ENCODE data around the gene PALM2AKAP2. TPM values are rescaled to one million over a fixed set of nuclear protein-coding genes. Genes with fewer than 3 reads are reported as not detected.

Gene PALM2AKAP2
- total RNA-seq, 1 donor from 2014 or later, result not detected

DNA sequence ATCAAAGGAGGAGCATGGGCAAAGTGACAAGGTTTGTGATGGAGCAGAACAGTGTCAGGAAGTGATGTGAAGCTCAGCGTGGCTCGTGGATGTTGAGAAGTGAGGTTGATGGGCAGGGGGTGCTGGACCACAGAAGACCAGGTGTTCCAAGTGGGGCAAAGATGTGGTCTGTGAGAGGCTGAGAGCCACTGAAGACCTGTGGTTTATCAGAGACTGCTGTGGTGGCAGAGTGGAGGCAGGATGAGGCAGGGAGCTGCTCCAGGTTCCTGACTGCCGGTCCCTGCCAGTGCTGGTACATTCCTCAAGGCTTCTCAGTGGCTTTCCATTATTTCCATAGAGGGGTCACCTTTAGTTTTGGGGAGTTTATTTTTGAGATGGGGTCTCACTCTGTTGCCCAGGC lies 19.1 kb downstream of the PALM2AKAP2 start:
- TF ChIP-seq, protein P1, sequence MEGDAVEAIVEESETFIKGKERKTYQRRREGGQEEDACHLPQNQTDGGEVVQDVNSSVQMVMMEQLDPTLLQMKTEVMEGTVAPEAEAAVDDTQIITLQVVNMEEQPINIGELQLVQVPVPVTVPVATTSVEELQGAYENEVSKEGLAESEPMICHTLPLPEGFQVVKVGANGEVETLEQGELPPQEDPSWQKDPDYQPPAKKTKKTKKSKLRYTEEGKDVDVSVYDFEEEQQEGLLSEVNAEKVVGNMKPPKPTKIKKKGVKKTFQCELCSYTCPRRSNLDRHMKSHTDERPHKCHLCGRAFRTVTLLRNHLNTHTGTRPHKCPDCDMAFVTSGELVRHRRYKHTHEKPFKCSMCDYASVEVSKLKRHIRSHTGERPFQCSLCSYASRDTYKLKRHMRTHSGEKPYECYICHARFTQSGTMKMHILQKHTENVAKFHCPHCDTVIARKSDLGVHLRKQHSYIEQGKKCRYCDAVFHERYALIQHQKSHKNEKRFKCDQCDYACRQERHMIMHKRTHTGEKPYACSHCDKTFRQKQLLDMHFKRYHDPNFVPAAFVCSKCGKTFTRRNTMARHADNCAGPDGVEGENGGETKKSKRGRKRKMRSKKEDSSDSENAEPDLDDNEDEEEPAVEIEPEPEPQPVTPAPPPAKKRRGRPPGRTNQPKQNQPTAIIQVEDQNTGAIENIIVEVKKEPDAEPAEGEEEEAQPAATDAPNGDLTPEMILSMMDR (IDR thresholded peaks at IDR 0.05), result no peak
- intact Hi-C loops (cut with micrococcal nuclease), result no loop called here
- no peak for ATAC-seq (ENCODE audit: low read depth)
- Mint-ChIP-seq H3K36me3 (ENCODE audit: low read depth) (no peaks in the 10 kb centered on the region), H3K4me1 (no peaks in the 10 kb centered on the region), H3K4me3 (no peak overlapping the region), H3K9me3 (no peaks in the 10 kb centered on the region), H3K27me3 (peaks cover 11% of the 10 kb centered on the region), H3K27ac (no peak overlapping the region)
- no peak for DNase-seq
- POLR2A ChIA-PET, result no interaction called here
- CTCF ChIA-PET, result no interaction called here

- H3K4me1 Mint-ChIP-seq, result no peaks in the 10 kb centered on the region
- POLR2A ChIA-PET, result no interaction called here
- TF ChIP-seq, protein P1 (IDR thresholded peaks at IDR 0.05), result no peak
- no peaks in the 10 kb centered on the region for H3K36me3 Mint-ChIP-seq (ENCODE audit: low read depth)
- no peak overlapping the region for H3K27ac Mint-ChIP-seq
- CTCF ChIA-PET, result no interaction called here
- peaks cover 11% of the 10 kb centered on the region for H3K27me3 Mint-ChIP-seq
- intact Hi-C loops (cut with micrococcal nuclease), result no loop called here
- ATAC-seq (ENCODE audit: low read depth) (no peak), DNase-seq (no peak)
- no peaks in the 10 kb centered on the region for H3K9me3 Mint-ChIP-seq
- no peak overlapping the region for H3K4me3 Mint-ChIP-seq
These were observed 19.8 kb downstream of the PALM2AKAP2 start for GRCh38 chr9:109799792-109800191.

GRCh38 chr9:109801484-109801883 lies 21.5 kb downstream of the PALM2AKAP2 start:
- peaks cover 12% of the 10 kb centered on the region for H3K27me3 Mint-ChIP-seq
- intact Hi-C loops (cut with micrococcal nuclease), result no loop called here
- TF ChIP-seq, protein P1 (IDR thresholded peaks at IDR 0.05), result no peak
- ATAC-seq (ENCODE audit: low read depth) (no peak), DNase-seq (no peak)
- ChIA-PET POLR2A (no interaction called here), CTCF (no interaction called here)
- no peak overlapping the region for H3K4me3 Mint-ChIP-seq
- H3K4me1 Mint-ChIP-seq, result no peaks in the 10 kb centered on the region
- H3K27ac Mint-ChIP-seq, result no peak overlapping the region
- no peaks in the 10 kb centered on the region for H3K36me3 Mint-ChIP-seq (ENCODE audit: low read depth)
- no peaks in the 10 kb centered on the region for H3K9me3 Mint-ChIP-seq

- TF ChIP-seq, protein P1 (IDR thresholded peaks at IDR 0.05), result no peak
- Mint-ChIP-seq H3K27me3 (peaks cover 12% of the 10 kb centered on the region), H3K4me1 (no peaks in the 10 kb centered on the region), H3K9me3 (no peaks in the 10 kb centered on the region), H3K27ac (no peak overlapping the region), H3K4me3 (no peak overlapping the region), H3K36me3 (ENCODE audit: low read depth) (no peaks in the 10 kb centered on the region)
- DNase-seq, result no peak
- intact Hi-C loops (cut with micrococcal nuclease), result no loop called here
- POLR2A ChIA-PET, result interaction anchor here (0.6 kb wide), 1 partner anchor 374 kb away, joined by 14 read pairs; no protein-coding TSS in a partner anchor
- ATAC-seq (ENCODE audit: low read depth), result no peak
- CTCF ChIA-PET, result no interaction called here
These were observed 22.5 kb downstream of the PALM2AKAP2 start for GRCh38 chr9:109802491-109802890.

GRCh38 chr9:109805050-109805449 lies 25.1 kb downstream of the PALM2AKAP2 start:
- ChIA-PET CTCF (no interaction called here), POLR2A (no interaction called here)
- TF ChIP-seq, protein P1 (IDR thresholded peaks at IDR 0.05), result no peak
- no peak for DNase-seq
- H3K27ac Mint-ChIP-seq, result no peak overlapping the region
- no peaks in the 10 kb centered on the region for H3K36me3 Mint-ChIP-seq (ENCODE audit: low read depth)
- peaks cover 4% of the 10 kb centered on the region for H3K9me3 Mint-ChIP-seq
- no peak overlapping the region for H3K4me3 Mint-ChIP-seq
- intact Hi-C loops (cut with micrococcal nuclease), result no loop called here
- peaks cover 13% of the 10 kb centered on the region for H3K27me3 Mint-ChIP-seq
- ATAC-seq (ENCODE audit: low read depth), result no peak
- no peaks in the 10 kb centered on the region for H3K4me1 Mint-ChIP-seq
